ENCODE measurements around the gene MAP4K5. TPM values are rescaled to one million over a fixed set of nuclear protein-coding genes. Genes with fewer than 3 reads are reported as not detected.

MAP4K5 gene
- total and polyA plus RNA-seq, 4 donors, result 55.5 to 91.3 (median 66.7) TPM

DNA sequence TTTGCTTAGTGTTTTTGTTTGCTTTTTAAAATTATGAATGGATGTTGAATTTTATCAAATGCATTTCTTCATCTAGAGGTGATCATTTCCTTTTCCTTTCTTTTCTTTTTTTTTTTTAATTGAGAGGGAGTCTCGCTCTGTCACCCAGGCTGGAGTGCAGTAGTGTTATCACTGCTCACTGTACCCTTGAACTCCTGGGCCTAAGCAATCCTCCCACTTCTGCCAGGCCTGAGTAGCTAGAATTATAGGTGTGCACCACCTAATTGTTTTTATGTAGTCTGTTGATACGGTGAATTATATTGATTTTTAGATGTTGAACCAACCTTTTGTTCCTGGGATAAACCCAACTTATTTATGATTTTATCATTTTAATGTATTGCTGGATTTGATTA lies 134.2 kb downstream of the MAP4K5 start:
- Histone ChIP-seq H3K36me3 (ENCODE audit: control insufficient read depth, insufficient read depth, low read length) (no peaks in the 10 kb centered on the region), H3K4me3 (ENCODE audit: low read depth, low read length) (no peak overlapping the region), H3K9me3 (ENCODE audit: control insufficient read depth, insufficient read depth, low read length) (no peaks in the 10 kb centered on the region), H3K27ac (ENCODE audit: low read depth, low read length) (no peak overlapping the region), H3K4me1 (ENCODE audit: control insufficient read depth, insufficient read depth, low read length) (peaks cover 13% of the 10 kb centered on the region), H3K27me3 (ENCODE audit: control insufficient read depth, insufficient read depth, low read length) (no peaks in the 10 kb centered on the region)
- DNase-seq (ENCODE audit: low read depth in 4 of 6, low spot score in 6 of 6), result no peak
- WGBS (ENCODE audit: insufficient coverage), result no CpG with 5 or more reads among the region's 2 CpGs

DNA sequence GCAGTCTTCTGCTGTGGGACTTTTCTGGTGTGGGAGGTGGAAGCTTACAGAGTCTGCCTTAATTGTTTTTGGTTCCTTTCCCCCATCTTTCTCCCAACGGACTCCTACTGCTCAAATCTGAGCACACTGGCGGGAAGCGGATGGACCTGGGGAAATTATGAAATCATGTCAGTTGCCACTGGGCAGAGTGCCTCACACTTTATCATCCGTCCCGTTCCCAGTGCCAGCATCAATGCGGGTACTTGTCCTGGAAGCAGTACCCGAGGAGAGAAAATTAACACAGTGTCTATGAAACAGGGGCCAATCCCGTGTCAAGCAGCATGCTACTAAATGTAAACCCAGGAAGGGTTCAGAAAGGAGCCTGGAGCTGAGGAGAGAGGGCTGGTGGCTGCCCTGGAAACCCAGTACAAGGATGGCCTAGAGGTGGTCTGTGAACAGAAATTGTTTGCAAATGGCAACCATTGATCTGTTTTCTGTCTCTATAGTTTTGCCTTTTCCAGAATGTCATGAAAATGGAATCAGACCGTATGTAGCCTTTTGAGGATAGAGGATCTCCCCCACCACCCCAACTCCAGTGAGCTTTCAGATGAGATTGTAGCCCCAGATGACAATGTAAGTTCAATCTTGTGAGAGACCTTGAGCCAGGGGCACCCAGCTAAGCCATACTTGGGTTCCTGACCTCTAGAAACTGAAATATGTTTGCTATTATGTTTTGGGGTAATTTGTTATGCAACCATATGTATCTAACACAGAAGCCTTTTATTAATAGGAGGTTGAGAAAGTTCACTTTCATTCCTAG lies 134.8 kb downstream of the MAP4K5 start:
- no peaks in the 10 kb centered on the region for H3K36me3 ChIP-seq (ENCODE audit: control insufficient read depth, insufficient read depth, low read length)
- DNase-seq (ENCODE audit: low read depth in 4 of 6, low spot score in 6 of 6), result peak in 3 of 6 donors; percentile 2 to 57 (median 24)
- no peaks in the 10 kb centered on the region for H3K27me3 ChIP-seq (ENCODE audit: control insufficient read depth, insufficient read depth, low read length)
- 10% methylated on average over 6 of the region's 9 CpGs for WGBS (ENCODE audit: insufficient coverage)
- H3K4me3 ChIP-seq (ENCODE audit: low read depth, low read length), result peak overlapping the region; percentile 54
- H3K4me1 ChIP-seq (ENCODE audit: control insufficient read depth, insufficient read depth, low read length), result peaks cover 13% of the 10 kb centered on the region
- no peaks in the 10 kb centered on the region for H3K9me3 ChIP-seq (ENCODE audit: control insufficient read depth, insufficient read depth, low read length)
- peak overlapping the region; percentile 75 for H3K27ac ChIP-seq (ENCODE audit: low read depth, low read length)

DNA sequence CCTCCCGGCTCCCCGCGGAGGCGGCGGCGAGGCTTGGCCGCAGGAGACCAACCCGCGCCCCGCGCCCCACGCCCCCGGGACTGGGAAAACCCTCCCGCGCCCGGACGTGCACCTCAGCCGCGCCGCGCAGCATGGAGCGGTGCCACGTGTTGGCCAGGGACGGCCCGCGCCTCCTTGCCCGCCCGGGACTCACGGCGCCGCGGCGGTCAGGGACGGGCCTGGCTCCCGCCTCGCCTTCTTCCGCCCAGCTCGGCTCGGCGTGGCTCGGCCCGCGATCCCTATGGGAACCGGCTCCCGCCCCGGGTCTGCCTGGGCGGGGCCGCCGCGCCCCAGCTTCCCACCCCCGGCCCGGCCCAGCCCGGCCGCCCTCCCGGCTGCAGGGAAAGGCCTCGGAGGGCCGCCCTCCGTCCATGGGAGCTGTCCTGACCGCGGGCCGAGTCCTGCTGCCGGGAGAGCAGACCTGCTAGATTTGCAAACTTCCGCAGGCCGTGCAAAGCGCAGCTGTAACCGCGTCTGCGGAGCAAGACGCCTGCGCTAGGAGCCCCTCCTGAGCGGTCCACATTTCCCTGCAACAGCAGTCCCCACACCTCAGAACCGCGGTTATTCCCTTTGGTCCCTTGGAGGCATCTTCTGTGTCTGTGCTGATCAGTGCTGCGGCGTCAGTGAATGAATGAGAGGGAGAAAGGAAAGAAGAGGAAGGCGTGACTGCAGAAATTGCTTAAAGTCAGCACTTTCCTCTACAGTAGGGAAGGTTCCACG lies 135.6 kb downstream of the MAP4K5 start, which contains the start of gene CDKL1:
CDKL1 (minus strand) TSS at position 251 of the 759 bp plus-strand sequence. CDS start 1,013 bp downstream, outside the sequence.
- Histone ChIP-seq H3K9me3 (ENCODE audit: control insufficient read depth, insufficient read depth, low read length) (no peaks in the 10 kb centered on the region), H3K27me3 (ENCODE audit: control insufficient read depth, insufficient read depth, low read length) (no peaks in the 10 kb centered on the region), H3K4me1 (ENCODE audit: control insufficient read depth, insufficient read depth, low read length) (peaks cover 13% of the 10 kb centered on the region), H3K36me3 (ENCODE audit: control insufficient read depth, insufficient read depth, low read length) (no peaks in the 10 kb centered on the region), H3K27ac (ENCODE audit: low read depth, low read length) (peak within 1 kb of the TSS; percentile 75), H3K4me3 (ENCODE audit: low read depth, low read length) (peak within 1 kb of the TSS; percentile 54)
- peak; percentile 27 to 83 (median 48) for DNase-seq (ENCODE audit: low read depth in 4 of 6, low spot score in 6 of 6)
- WGBS (ENCODE audit: insufficient coverage), result under 1% methylated on average over 71 of the region's 77 CpGs

DNA sequence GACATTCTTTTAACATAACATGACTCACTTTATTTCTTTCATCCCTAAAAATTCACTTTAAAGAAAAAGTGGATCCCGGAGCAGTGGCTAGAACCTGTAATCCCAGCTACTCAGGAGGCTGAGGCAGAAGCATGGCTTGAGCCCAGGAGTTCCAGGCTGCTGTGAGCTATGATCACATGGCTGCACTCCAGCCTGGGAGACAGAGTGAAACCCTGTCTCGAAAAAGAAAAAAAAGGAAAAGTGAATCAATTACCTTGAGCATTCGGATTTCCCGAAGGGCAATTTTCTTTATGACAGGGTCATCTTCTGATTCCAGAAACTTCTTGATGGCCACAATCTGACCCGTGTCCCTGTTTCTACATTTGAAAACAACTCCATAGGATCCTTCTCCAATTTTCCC lies 136.9 kb downstream of the MAP4K5 start:
- no peak overlapping the region for H3K4me3 ChIP-seq (ENCODE audit: low read depth, low read length)
- no peaks in the 10 kb centered on the region for H3K9me3 ChIP-seq (ENCODE audit: control insufficient read depth, insufficient read depth, low read length)
- H3K27me3 ChIP-seq (ENCODE audit: control insufficient read depth, insufficient read depth, low read length), result no peaks in the 10 kb centered on the region
- peaks cover 13% of the 10 kb centered on the region for H3K4me1 ChIP-seq (ENCODE audit: control insufficient read depth, insufficient read depth, low read length)
- DNase-seq (ENCODE audit: low read depth in 4 of 6, low spot score in 6 of 6), result no peak
- WGBS (ENCODE audit: insufficient coverage), result 89% methylated on average over 4 of the region's 5 CpGs
- H3K27ac ChIP-seq (ENCODE audit: low read depth, low read length), result no peak overlapping the region
- no peaks in the 10 kb centered on the region for H3K36me3 ChIP-seq (ENCODE audit: control insufficient read depth, insufficient read depth, low read length)

DNA sequence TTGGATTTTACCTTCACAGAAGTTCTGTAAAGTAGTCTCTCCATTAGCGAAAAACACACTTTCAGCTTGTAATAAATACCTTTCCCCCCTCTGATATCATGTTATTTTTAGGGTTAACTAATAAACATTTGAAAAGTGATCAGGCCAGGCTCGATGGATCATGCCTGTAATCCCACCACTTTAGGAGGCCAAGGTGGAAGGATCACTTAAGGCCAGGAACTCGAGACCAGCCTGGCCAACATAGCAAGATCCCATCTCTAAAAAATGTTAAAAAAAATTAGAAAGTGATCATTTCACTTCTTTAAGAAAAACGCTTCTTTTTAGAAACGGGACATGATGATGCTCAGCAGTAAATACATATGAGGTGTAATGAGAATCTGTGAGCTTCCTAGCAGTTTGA lies 137.7 kb downstream of the MAP4K5 start:
- H3K9me3 ChIP-seq (ENCODE audit: control insufficient read depth, insufficient read depth, low read length), result no peaks in the 10 kb centered on the region
- 100% methylated on average over 1 of the region's 5 CpGs for WGBS (ENCODE audit: insufficient coverage)

DNA sequence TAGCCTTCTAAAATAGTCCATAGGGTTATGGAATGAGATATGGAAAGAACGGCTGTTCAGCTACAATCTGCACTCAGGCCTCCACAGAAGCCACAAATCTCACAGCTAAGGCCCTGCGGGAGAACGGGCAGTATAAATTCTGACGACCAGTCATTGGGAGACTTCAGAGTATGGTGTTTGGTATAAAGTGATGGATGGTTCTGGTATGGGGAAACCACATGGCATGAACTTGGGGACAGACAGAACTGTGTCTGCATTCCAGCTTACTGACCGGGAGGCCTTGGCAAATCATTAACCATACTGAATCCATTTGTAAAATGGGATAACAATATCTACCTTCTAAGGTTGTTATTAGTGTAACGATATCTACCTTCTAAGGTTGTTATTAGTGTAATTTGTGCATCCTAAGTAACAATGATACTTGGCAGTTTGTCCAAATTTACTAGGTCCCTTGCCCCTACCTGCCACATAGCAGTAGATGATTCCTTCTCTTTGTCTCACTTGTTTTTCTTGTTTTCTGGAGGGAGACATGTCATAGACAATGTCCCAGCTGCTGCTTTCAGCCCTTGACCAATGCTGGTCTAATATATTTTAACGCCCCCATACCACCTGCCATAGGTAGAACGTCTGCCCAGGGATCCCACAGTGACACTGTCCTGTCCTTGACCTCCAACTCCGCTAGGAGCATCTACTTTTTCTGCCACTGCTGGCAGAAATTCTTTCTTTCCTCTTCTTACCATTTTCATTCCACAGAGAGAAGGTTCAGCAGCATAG lies 142.5 kb downstream of the MAP4K5 start:
- no peaks in the 10 kb centered on the region for H3K4me1 ChIP-seq (ENCODE audit: control insufficient read depth, insufficient read depth, low read length)
- 89% methylated on average over 6 of the region's 9 CpGs for WGBS (ENCODE audit: insufficient coverage)
- no peaks in the 10 kb centered on the region for H3K9me3 ChIP-seq (ENCODE audit: control insufficient read depth, insufficient read depth, low read length)
- H3K36me3 ChIP-seq (ENCODE audit: control insufficient read depth, insufficient read depth, low read length), result no peaks in the 10 kb centered on the region
- no peaks in the 10 kb centered on the region for H3K27me3 ChIP-seq (ENCODE audit: control insufficient read depth, insufficient read depth, low read length)
- H3K4me3 ChIP-seq (ENCODE audit: low read depth, low read length), result no peak overlapping the region
- H3K27ac ChIP-seq (ENCODE audit: low read depth, low read length), result no peak overlapping the region
- no peak for DNase-seq (ENCODE audit: low read depth in 4 of 6, low spot score in 6 of 6)

More for the DNA sequence above, 137.7 kb downstream of the MAP4K5 start:
- Histone ChIP-seq H3K27ac (ENCODE audit: low read depth, low read length) (no peak overlapping the region), H3K36me3 (ENCODE audit: control insufficient read depth, insufficient read depth, low read length) (no peaks in the 10 kb centered on the region), H3K4me1 (ENCODE audit: control insufficient read depth, insufficient read depth, low read length) (peaks cover 13% of the 10 kb centered on the region), H3K27me3 (ENCODE audit: control insufficient read depth, insufficient read depth, low read length) (no peaks in the 10 kb centered on the region), H3K4me3 (ENCODE audit: low read depth, low read length) (no peak overlapping the region)
- DNase-seq (ENCODE audit: low read depth in 4 of 6, low spot score in 6 of 6), result no peak

DNA sequence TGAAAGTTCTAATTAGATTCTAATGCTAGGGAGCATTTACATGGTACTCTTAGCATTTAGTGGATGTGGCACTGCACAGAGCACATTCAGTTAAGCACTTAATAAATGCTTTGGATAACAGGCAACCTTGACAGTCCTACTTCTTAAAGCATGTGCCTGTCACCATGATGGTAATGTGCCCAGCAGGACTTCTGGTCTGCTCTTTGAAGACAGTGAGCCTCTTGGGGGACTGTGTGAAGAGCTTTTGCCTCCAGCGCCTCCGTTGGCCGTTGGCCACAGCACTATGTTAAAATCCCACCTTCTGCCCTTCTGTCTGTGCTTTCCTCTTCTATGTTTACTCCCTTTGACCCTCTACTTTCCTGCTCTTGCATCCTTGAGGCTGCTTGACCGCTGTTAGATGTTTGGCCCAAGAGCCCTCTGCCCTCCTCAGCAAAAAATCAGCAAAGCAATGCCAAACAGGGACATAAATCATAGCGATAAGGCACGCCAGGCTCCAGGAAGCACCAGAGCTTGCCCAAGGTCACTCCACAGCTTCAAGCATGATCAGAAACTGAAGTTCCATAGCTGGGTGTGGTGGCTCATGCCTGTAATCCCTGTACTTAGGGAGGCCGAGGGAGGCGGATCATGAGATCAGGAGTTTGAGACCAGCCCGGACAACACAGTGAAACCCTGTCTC lies 144.0 kb downstream of the MAP4K5 start:
- H3K9me3 ChIP-seq (ENCODE audit: control insufficient read depth, insufficient read depth, low read length), result no peaks in the 10 kb centered on the region
- H3K27me3 ChIP-seq (ENCODE audit: control insufficient read depth, insufficient read depth, low read length), result no peaks in the 10 kb centered on the region
- no peak overlapping the region for H3K4me3 ChIP-seq (ENCODE audit: low read depth, low read length)
- WGBS (ENCODE audit: insufficient coverage), result 54% methylated on average over 6 of the region's 9 CpGs
- DNase-seq (ENCODE audit: low read depth in 4 of 6, low spot score in 6 of 6), result no peak
- no peaks in the 10 kb centered on the region for H3K36me3 ChIP-seq (ENCODE audit: control insufficient read depth, insufficient read depth, low read length)
- no peaks in the 10 kb centered on the region for H3K4me1 ChIP-seq (ENCODE audit: control insufficient read depth, insufficient read depth, low read length)
- H3K27ac ChIP-seq (ENCODE audit: low read depth, low read length), result no peak overlapping the region

DNA sequence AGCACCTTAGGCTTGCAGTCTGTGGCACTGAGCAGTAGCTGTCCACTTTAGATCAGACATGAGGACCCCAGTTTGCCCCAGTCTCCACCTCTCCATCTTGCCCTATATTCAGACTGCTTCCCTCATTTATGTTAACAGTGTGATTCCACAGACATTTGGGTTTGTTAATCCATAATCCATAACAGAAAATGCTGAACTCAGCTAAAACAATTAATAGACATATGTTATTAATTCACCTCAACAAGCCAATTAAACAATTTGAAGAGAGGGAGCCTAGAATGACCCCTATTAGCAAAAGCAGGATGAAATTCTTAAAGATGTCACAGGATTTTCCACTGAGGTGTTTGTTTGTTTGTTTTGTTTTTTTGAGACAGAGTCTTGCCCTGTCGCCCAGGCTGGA lies 144.8 kb downstream of the MAP4K5 start:
- no peak overlapping the region for H3K27ac ChIP-seq (ENCODE audit: low read depth, low read length)
- no CpG with 5 or more reads among the region's 1 CpG for WGBS (ENCODE audit: insufficient coverage)

More for the DNA sequence above, 144.8 kb downstream of the MAP4K5 start:
- no peaks in the 10 kb centered on the region for H3K36me3 ChIP-seq (ENCODE audit: control insufficient read depth, insufficient read depth, low read length)
- DNase-seq (ENCODE audit: low read depth in 4 of 6, low spot score in 6 of 6), result no peak
- H3K27me3 ChIP-seq (ENCODE audit: control insufficient read depth, insufficient read depth, low read length), result no peaks in the 10 kb centered on the region
- peaks cover 3% of the 10 kb centered on the region for H3K4me1 ChIP-seq (ENCODE audit: control insufficient read depth, insufficient read depth, low read length)
- H3K4me3 ChIP-seq (ENCODE audit: low read depth, low read length), result no peak overlapping the region
- H3K9me3 ChIP-seq (ENCODE audit: control insufficient read depth, insufficient read depth, low read length), result no peaks in the 10 kb centered on the region
